Measurements from ENCODE around the gene HESX1. TPM values are rescaled to one million over a fixed set of nuclear protein-coding genes. Genes with fewer than 3 reads are reported as not detected.

Gene HESX1
- polyA plus RNA-seq, 6 donors from 2014 or later, result 0.33 to 1.2 (median 0.93) TPM; not detected in 3

- no peaks in the 10 kb centered on the region for H3K36me3 Mint-ChIP-seq
- peaks cover 26 to 66% (median 48%) of the 10 kb centered on the region in 3 donors for H3K27me3 Mint-ChIP-seq
These were observed 48.0 kb downstream of the HESX1 start for GRCh38 chr3:57151749-57152148.

GRCh38 chr3:57151021-57151449, 48.7 kb downstream of the HESX1 start:
- H3K36me3 Mint-ChIP-seq, result no peaks in the 10 kb centered on the region
- H3K27me3 Mint-ChIP-seq, result peaks cover 25 to 59% (median 41%) of the 10 kb centered on the region in 3 donors
- no peaks in the 10 kb centered on the region for H3K4me1 Mint-ChIP-seq
- DNase-seq, result no peak
- no peak overlapping the region for H3K27ac Mint-ChIP-seq
- no peak for ATAC-seq (ENCODE audit: low read depth in 2 of 2)
- H3K4me3 Mint-ChIP-seq, result no peak overlapping the region
- H3K9me3 Mint-ChIP-seq, result no peaks in the 10 kb centered on the region

More at GRCh38 chr3:57151749-57152148, 48.0 kb downstream of the HESX1 start:
- Mint-ChIP-seq H3K27ac (peak overlapping the region in 2 of 6 donors; percentile 4 to 53), H3K4me3 (no peak overlapping the region), H3K4me1 (no peaks in the 10 kb centered on the region), H3K9me3 (no peaks in the 10 kb centered on the region)
- ATAC-seq (ENCODE audit: low read depth in 2 of 2), result no peak
- DNase-seq, result no peak

- Mint-ChIP-seq H3K27ac (no peak overlapping the region), H3K4me3 (no peak overlapping the region), H3K36me3 (no peaks in the 10 kb centered on the region), H3K9me3 (no peaks in the 10 kb centered on the region), H3K4me1 (no peaks in the 10 kb centered on the region), H3K27me3 (peaks cover 18 to 51% (median 38%) of the 10 kb centered on the region in 3 donors)
- DNase-seq (no peak), ATAC-seq (ENCODE audit: low read depth in 2 of 2) (no peak)
These were observed 49.6 kb downstream of the HESX1 start for GRCh38 chr3:57150113-57150581.

Other genes starting within 250 kb of the HESX1 start
- gene SPATA12, start 139.3 kb downstream of the HESX1 start, polyA plus RNA-seq (ENCODE audit: low read depth in 6 of 6), result not detected
- not detected for gene IL17RD, start 34.6 kb downstream of the HESX1 start, polyA plus RNA-seq (ENCODE audit: low read depth in 6 of 6)
- 100 to 1,000 TPM; 134 to 237 (median 180) TPM for gene APPL1, start 27.8 kb upstream of the HESX1 start, polyA plus RNA-seq (ENCODE audit: low read depth in 6 of 6)
- gene ASB14, start 92.7 kb upstream of the HESX1 start, polyA plus RNA-seq (ENCODE audit: low read depth in 6 of 6), result 1 to 10 TPM in 4 of 6 donors, under 1 TPM in 2; 0.49 to 2.7 (median 1.7) TPM

All from naive B cell (primary cell).